A673 (cell line): ENCODE measurements around the gene RPS6KB1. TPM values are rescaled to one million over a fixed set of nuclear protein-coding genes. Genes with fewer than 3 reads are reported as not detected.

Experiments
- BruUV-seq: library from RNA; stranded (reverse); fragments of 400-500 nt; replicated peaks from 2 replicates; lab custom pipeline; 2021; lab: Mats Ljungman, UMichigan
- CTCF ChIA-PET: fragments of 300-600 bp; sonication (Branson Sonifier 250); formaldehyde crosslinking; loops from one replicate; lab custom pipeline; 2022; ENCODE audit warnings: antibody characterized with exemption; lab: Charles Lee
- POLR2A ChIA-PET: fragments of 300-600 bp; sonication (Branson Sonifier 250); formaldehyde crosslinking; loops from one replicate; lab custom pipeline; 2022; ENCODE audit warnings: antibody characterized with exemption; ENCODE audit not compliant: low non-redundant PET; lab: Charles Lee
- DNase-seq: peaks from one replicate; pipeline ENCODE4 v3.0.0-alpha.2; 2015; ENCODE audit warnings: low spot score
- H3K27ac ChIP-seq: fragments of 200-600 bp; sonication (generic); 2 replicates; pipeline ENCODE4 v1.5.1; 2016; ENCODE audit warnings: mixed run types, low read depth, mild to moderate bottlenecking, mixed read lengths, antibody characterized with exemption, low read length; ENCODE audit not compliant: poor library complexity, severe bottlenecking
- H3K27me3 ChIP-seq: fragments of 200-600 bp; sonication (generic); replicated peaks from 2 replicates; pipeline ENCODE4 v1.6.1; 2017; ENCODE audit warnings: mixed run types, low read depth, mild to moderate bottlenecking, mixed read lengths, antibody characterized with exemption, low read length; ENCODE audit not compliant: insufficient read depth, poor library complexity
- H3K36me3 ChIP-seq: fragments of 200-600 bp; sonication (generic); 2 replicates; pipeline ENCODE4 v1.6.1; 2016; ENCODE audit warnings: mixed run types, mild to moderate bottlenecking, mixed read lengths, antibody characterized with exemption, low read length; ENCODE audit not compliant: insufficient read depth, poor library complexity, severe bottlenecking
- H3K4me1 ChIP-seq: fragments of 200-600 bp; sonication (generic); 2 replicates; pipeline ENCODE4 v1.6.1; 2017; ENCODE audit warnings: mixed run types, mild to moderate bottlenecking, mixed read lengths, antibody characterized with exemption, low read length; ENCODE audit not compliant: insufficient read depth, poor library complexity, severe bottlenecking
- H3K4me3 ChIP-seq: fragments of 200-600 bp; sonication (generic); 2 replicates; pipeline ENCODE4 v1.5.1; 2016; ENCODE audit warnings: low read depth, mixed run types, mild to moderate bottlenecking, mixed read lengths, low read length; ENCODE audit not compliant: poor library complexity, severe bottlenecking
- H3K9me3 ChIP-seq: fragments of 200-600 bp; sonication (generic); 2 replicates; pipeline ENCODE4 v1.6.1; 2016; ENCODE audit warnings: mixed run types, low read depth, mild to moderate bottlenecking, mixed read lengths, antibody characterized with exemption, low read length; ENCODE audit not compliant: poor library complexity, severe bottlenecking
- EZH2 ChIP-seq: fragments of 200-600 bp; sonication (generic); IDR thresholded peaks from 2 replicates; pipeline ENCODE4 v1.6.1; 2017; ENCODE audit warnings: borderline replicate concordance, low read depth, mild to moderate bottlenecking, mixed read lengths, antibody characterized with exemption, low read length; ENCODE audit not compliant: poor library complexity, severe bottlenecking
- intact Hi-C: fragments of 100-400 bp; cut with micrococcal nuclease; formaldehyde crosslinking; loops from one replicate; pipeline ENCODE4 v1.10.0; 2022; ENCODE audit not compliant: unreplicated experiment
- total RNA-seq: library from RNA; stranded (reverse); gene quantifications from 2 replicates; pipeline ENCODE4 v1.2.3, GENCODE V29; 2021
- TF ChIP-seq, protein P1 (sequence below): fragments of 300-800, 200-600 bp; sonication (generic); conservative IDR thresholded peaks from 2 replicates; pipeline ENCODE4 v1.5.1; 2017; ENCODE audit warnings: low read depth, mild to moderate bottlenecking, antibody characterized with exemption, low read length, moderate library complexity, mixed read lengths

RPS6KB1 gene
- total RNA-seq, 1 experiment from 2014 or later: 56.5 TPM

DNA sequence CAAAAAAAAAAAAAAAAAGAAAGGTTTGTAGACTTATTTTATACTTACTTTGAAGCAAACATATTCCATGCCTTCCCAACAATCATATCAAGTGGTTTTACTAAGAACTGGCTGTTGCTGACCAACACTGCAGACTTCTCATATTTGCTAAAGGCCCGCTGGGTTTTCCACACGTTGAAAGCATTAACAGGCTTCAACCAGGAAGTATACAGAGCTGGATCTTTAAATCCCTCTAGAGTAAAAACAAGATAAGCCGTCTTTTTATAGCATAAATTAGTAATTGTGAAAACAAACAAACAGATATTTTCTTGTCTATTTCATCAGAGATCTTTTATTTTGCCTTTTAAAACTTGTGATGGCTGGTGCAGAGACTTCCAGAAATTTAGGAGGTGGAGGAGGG, 29.3 kb upstream of the RPS6KB1 start:
- Histone ChIP-seq H3K27ac (no peak overlapping the region), H3K9me3 (no peaks in the 10 kb centered on the region), H3K27me3 (no peaks in the 10 kb centered on the region), H3K4me3 (no peak overlapping the region), H3K4me1 (peaks cover under 1% of the 10 kb centered on the region), H3K36me3 (peaks cover 5% of the 10 kb centered on the region)
- BruUV-seq: no TSS peak
- intact Hi-C loops: no loop called here
- ChIA-PET CTCF (no interaction called here), POLR2A (no interaction called here)
- DNase-seq: no peak
- TF ChIP-seq EZH2: no peak
- TF ChIP-seq, protein P1, sequence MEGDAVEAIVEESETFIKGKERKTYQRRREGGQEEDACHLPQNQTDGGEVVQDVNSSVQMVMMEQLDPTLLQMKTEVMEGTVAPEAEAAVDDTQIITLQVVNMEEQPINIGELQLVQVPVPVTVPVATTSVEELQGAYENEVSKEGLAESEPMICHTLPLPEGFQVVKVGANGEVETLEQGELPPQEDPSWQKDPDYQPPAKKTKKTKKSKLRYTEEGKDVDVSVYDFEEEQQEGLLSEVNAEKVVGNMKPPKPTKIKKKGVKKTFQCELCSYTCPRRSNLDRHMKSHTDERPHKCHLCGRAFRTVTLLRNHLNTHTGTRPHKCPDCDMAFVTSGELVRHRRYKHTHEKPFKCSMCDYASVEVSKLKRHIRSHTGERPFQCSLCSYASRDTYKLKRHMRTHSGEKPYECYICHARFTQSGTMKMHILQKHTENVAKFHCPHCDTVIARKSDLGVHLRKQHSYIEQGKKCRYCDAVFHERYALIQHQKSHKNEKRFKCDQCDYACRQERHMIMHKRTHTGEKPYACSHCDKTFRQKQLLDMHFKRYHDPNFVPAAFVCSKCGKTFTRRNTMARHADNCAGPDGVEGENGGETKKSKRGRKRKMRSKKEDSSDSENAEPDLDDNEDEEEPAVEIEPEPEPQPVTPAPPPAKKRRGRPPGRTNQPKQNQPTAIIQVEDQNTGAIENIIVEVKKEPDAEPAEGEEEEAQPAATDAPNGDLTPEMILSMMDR: no peak

- Histone ChIP-seq H3K36me3 (peaks cover 6% of the 10 kb centered on the region), H3K27ac (no peak overlapping the region), H3K9me3 (no peaks in the 10 kb centered on the region), H3K4me3 (no peak overlapping the region), H3K27me3 (no peaks in the 10 kb centered on the region), H3K4me1 (no peaks in the 10 kb centered on the region)
- POLR2A ChIA-PET: no interaction called here
- intact Hi-C loops: no loop called here
- no TSS peak for BruUV-seq
- DNase-seq: no peak
- CTCF ChIA-PET: no interaction called here
- TF ChIP-seq, protein P1: no peak
- no peak for TF ChIP-seq EZH2
Measured at GRCh38 chr17:59869941-59870218, 23.0 kb upstream of the RPS6KB1 start.

DNA sequence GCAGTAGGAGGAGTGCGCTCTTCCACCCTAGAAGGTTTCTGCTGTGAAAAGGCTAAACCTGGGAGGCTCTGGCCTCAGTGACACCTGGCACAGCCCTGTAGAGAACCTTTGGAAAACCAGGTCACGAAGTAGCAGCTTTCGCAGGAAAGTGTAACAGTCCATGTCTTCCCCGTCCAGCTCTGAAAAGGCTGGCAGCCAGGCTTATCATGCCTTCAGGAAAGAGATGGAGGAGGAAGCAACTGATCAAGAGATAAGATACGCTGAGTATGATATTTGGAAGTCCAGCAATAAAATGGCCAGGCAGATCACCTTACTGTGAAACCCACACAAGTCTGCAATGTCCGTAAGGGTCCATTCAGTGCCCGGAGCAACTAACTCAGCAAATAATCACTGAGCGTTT, 22.4 kb upstream of the RPS6KB1 start:
- no peak for TF ChIP-seq EZH2
- TF ChIP-seq, protein P1: no peak
- CTCF ChIA-PET: no interaction called here
- H3K36me3 ChIP-seq: peaks cover 11% of the 10 kb centered on the region
- no peaks in the 10 kb centered on the region for H3K27me3 ChIP-seq
- H3K27ac ChIP-seq: no peak overlapping the region
- H3K9me3 ChIP-seq: no peaks in the 10 kb centered on the region
- BruUV-seq: no TSS peak
- no peak for DNase-seq
- POLR2A ChIA-PET: no interaction called here
- H3K4me3 ChIP-seq: no peak overlapping the region
- H3K4me1 ChIP-seq: no peaks in the 10 kb centered on the region
- intact Hi-C loops: no loop called here
